Measurements from ENCODE around the gene DNAH17. TPM values are rescaled to one million over a fixed set of nuclear protein-coding genes. Genes with fewer than 3 reads are reported as not detected.

The DNAH17 gene
- total RNA-seq, 1 experiment from 2014 or later, result 0.23 TPM

- H3K9me3 Mint-ChIP-seq (ENCODE audit: unreplicated experiment), result no peaks in the 10 kb centered on the region
- ChIA-PET POLR2A (no interaction called here), CTCF (no interaction called here)
- H3K36me3 Mint-ChIP-seq (ENCODE audit: insufficient read depth, unreplicated experiment), result no peaks in the 10 kb centered on the region
- no TSS peak for BruUV-seq (replicated peaks)
- no peaks in the 10 kb centered on the region for H3K27me3 ChIP-seq (replicated peaks; ENCODE audit: control insufficient read depth, insufficient read depth, low read length)
- no peak overlapping the region for H3K27ac Mint-ChIP-seq (ENCODE audit: unreplicated experiment)
- H3K27me3 Mint-ChIP-seq (ENCODE audit: insufficient read depth, unreplicated experiment), result no peaks in the 10 kb centered on the region
- H3K4me1 ChIP-seq, result no peaks in the 10 kb centered on the region
- intact Hi-C loops (cut with micrococcal nuclease; ENCODE audit: unreplicated experiment), result no loop called here
- no peak overlapping the region for H3K4me3 ChIP-seq (ENCODE audit: low read depth, low read length)
- no peak overlapping the region for H3K4me3 Mint-ChIP-seq (ENCODE audit: unreplicated experiment)
- no peak for DNase-seq
- H3K9me3 ChIP-seq, result 0 out of 2 replicates have a peak, but pooled peaks cover 4% of the 10 kb centered on the region
- no peak for TF ChIP-seq CTCF (IDR thresholded peaks at IDR 0.05; ENCODE audit: insufficient read depth in 1 of 2, low read depth in 1 of 2, low read length in 1 of 2, severe bottlenecking in 1 of 2, unreplicated experiment in 1 of 2)
- H3K4me1 Mint-ChIP-seq (ENCODE audit: low read depth, unreplicated experiment), result no peaks in the 10 kb centered on the region
- H3K36me3 ChIP-seq (ENCODE audit: control insufficient read depth, insufficient read depth, low read length), result no peaks in the 10 kb centered on the region
These were observed 115.5 kb downstream of the DNAH17 start for GRCh38 chr17:78461799-78462053.

GRCh38 chr17:78460951-78461798 is 116.0 kb downstream of the DNAH17 start:
- BruUV-seq (replicated peaks), result no TSS peak
- no peaks in the 10 kb centered on the region for H3K36me3 Mint-ChIP-seq (ENCODE audit: insufficient read depth, unreplicated experiment)
- CTCF ChIA-PET, result no interaction called here
- Histone ChIP-seq H3K9me3 (0 out of 2 replicates have a peak, but pooled peaks cover 4% of the 10 kb centered on the region), H3K4me3 (ENCODE audit: low read depth, low read length) (no peak overlapping the region), H3K27me3 (replicated peaks; ENCODE audit: control insufficient read depth, insufficient read depth, low read length) (no peaks in the 10 kb centered on the region), H3K36me3 (ENCODE audit: control insufficient read depth, insufficient read depth, low read length) (no peaks in the 10 kb centered on the region), H3K4me1 (no peaks in the 10 kb centered on the region)
- H3K27me3 Mint-ChIP-seq (ENCODE audit: insufficient read depth, unreplicated experiment), result no peaks in the 10 kb centered on the region
- POLR2A ChIA-PET, result no interaction called here
- TF ChIP-seq CTCF (IDR thresholded peaks at IDR 0.05; ENCODE audit: insufficient read depth in 1 of 2, low read depth in 1 of 2, low read length in 1 of 2, severe bottlenecking in 1 of 2, unreplicated experiment in 1 of 2), result no peak
- H3K4me3 Mint-ChIP-seq (ENCODE audit: unreplicated experiment), result no peak overlapping the region
- H3K27ac Mint-ChIP-seq (ENCODE audit: unreplicated experiment), result no peak overlapping the region
- intact Hi-C loops (cut with micrococcal nuclease; ENCODE audit: unreplicated experiment), result no loop called here
- DNase-seq, result no peak
- H3K9me3 Mint-ChIP-seq (ENCODE audit: unreplicated experiment), result no peaks in the 10 kb centered on the region
- H3K4me1 Mint-ChIP-seq (ENCODE audit: low read depth, unreplicated experiment), result no peaks in the 10 kb centered on the region

- H3K36me3 ChIP-seq (ENCODE audit: control insufficient read depth, insufficient read depth, low read length), result no peaks in the 10 kb centered on the region
- no peaks in the 10 kb centered on the region for H3K27me3 ChIP-seq (replicated peaks; ENCODE audit: control insufficient read depth, insufficient read depth, low read length)
- POLR2A ChIA-PET, result no interaction called here
- no peaks in the 10 kb centered on the region for H3K4me1 Mint-ChIP-seq (ENCODE audit: low read depth, unreplicated experiment)
- intact Hi-C loops (cut with micrococcal nuclease; ENCODE audit: unreplicated experiment), result no loop called here
- no peaks in the 10 kb centered on the region for H3K4me1 ChIP-seq
- BruUV-seq (replicated peaks), result no TSS peak
- no peak for DNase-seq
- H3K27ac Mint-ChIP-seq (ENCODE audit: unreplicated experiment), result no peak overlapping the region
- H3K27me3 Mint-ChIP-seq (ENCODE audit: insufficient read depth, unreplicated experiment), result no peaks in the 10 kb centered on the region
- no peak overlapping the region for H3K4me3 Mint-ChIP-seq (ENCODE audit: unreplicated experiment)
- no peak overlapping the region for H3K4me3 ChIP-seq (ENCODE audit: low read depth, low read length)
- 0 out of 2 replicates have a peak, but pooled peaks cover 4% of the 10 kb centered on the region for H3K9me3 ChIP-seq
- H3K36me3 Mint-ChIP-seq (ENCODE audit: insufficient read depth, unreplicated experiment), result no peaks in the 10 kb centered on the region
- no peak for TF ChIP-seq CTCF (IDR thresholded peaks at IDR 0.05; ENCODE audit: insufficient read depth in 1 of 2, low read depth in 1 of 2, low read length in 1 of 2, severe bottlenecking in 1 of 2, unreplicated experiment in 1 of 2)
- no peaks in the 10 kb centered on the region for H3K9me3 Mint-ChIP-seq (ENCODE audit: unreplicated experiment)
- CTCF ChIA-PET, result no interaction called here
These were observed 117.0 kb downstream of the DNAH17 start for GRCh38 chr17:78460176-78460675.
